Activated T-helper 1 cell treated with anti-CD3 and anti-CD28 coated beads, Interleukin-2, amount 50 U/mL, for 16 hours (primary cell): ENCODE results near the gene SLC35B1.

Experiments used
- DNase-seq, 2 donors: peaks; one replicate each; pipeline ENCODE4 v3.0.0-alpha.2; 2020; ENCODE audit warnings: low read depth in 1 of 2, low spot score in 1 of 2

The SLC35B1 gene, protein sequence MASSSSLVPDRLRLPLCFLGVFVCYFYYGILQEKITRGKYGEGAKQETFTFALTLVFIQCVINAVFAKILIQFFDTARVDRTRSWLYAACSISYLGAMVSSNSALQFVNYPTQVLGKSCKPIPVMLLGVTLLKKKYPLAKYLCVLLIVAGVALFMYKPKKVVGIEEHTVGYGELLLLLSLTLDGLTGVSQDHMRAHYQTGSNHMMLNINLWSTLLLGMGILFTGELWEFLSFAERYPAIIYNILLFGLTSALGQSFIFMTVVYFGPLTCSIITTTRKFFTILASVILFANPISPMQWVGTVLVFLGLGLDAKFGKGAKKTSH

DNA sequence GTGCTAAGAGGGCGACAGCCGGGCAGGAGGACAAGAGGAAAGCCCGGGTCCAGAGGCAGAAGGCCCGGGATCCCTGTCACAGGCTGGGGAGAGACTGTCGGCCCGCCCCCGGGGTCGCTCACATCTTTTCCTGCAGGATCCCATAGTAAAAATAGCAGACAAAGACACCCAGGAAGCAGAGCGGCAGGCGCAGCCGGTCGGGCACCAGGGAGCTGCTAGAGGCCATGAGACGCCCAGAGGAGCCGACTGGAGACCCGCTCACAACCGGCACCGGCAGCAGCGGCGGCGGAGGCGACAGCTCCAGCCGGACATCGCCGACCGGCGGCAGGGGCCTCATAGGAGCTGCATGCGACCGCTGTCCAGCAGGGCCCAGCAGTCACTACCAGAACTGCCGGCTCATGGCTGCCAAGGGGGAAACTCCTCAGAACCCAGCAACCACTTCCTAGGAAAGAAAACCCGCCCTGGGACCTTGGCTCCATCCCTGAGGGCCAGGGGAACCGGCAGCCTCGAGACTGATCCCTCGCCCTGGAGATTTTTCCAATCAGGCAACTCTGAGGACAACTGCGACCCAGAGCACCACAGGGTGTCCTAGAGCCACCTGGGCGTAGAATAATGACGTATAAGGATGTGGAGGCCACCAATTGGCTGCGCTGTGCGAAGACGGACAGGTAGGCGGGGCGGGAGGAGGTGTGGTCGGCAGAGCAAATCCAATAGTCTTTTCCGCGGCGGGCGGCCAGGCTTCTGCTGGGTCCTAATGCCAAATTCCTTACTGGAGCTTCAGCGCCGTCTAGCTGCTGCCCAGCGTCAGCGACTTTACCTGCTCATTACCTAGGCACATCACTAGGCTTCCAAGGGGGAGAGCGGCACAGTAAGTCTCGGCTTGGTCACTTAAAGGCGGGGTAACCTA, at the start of gene SLC35B1:
Gene SLC35B1, minus strand, starts transcription at position 357 of the 907 bp plus-strand sequence. Its CDS starts 131 bp downstream, at position 226.
- DNase-seq: peak; percentile 96 to 97

DNA sequence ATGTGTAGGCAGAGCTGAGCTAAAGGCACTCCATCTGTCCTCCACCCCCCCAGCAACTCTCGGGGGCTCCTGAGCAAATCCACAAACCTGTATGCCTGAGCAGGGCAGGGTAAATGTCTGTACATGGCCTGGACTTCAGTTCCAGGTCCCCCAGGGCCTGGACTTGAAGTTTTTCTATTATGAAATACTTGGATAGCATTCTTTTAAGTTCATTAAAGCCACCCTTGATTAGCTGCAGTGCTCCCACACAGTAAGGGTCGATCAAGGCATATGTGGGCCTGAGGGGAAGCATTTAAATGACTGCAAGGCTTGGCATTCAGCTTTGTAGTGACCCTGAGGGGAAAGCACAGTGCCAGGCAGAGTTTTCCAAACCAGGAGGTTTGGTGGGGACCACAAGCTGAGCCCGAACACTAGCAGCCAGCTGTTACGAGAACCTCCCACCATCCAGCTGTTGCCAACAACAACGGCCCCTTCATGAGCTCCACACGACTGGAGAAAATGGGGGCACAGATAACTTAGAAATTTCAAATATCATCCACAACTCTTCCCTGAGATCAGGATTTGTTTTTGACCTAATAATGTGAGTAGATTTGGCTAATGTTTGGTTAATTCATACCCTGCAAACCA, 49.5 kb upstream of the SLC35B1 start:
- DNase-seq: no peak

DNA sequence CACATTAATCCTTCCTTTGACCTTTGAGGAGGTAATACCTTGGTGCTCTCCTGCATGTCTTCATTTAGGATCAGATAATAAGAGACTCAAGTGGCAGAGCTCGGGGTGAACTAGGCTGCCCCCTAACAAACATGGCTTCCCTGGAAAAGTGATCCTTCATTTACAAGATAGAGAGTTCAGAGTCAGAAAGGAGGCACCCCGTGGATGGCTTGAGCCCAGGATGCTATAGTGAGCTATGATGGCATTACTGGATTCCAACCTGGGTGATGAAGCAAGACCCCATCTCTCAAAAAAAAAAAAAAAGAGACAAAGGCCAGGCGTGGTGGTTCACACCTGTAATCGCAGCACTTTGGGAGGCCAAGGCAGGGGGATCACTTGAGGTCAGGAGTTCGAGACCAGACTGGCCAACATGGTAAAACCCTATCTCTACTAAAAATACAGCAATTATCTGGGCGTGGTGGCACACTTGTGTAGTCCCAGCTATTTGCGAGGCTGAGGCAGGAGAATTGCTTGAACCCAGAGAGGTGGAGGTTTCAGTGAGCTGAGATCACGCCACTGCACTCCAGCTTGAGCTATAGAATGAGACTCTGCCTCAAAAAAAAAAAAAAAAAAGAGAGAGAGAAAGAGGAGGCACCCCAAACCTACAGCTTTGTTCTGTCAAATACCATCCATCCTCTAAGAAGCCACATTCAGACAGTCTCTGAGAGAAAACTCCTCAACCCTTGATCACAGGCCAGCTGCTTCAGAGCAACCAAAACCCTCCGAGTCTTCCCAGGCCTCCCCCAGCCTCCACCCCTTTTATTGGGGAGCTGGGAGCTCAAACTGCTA, 48.8 kb upstream of the SLC35B1 start:
- no peak for DNase-seq

DNA sequence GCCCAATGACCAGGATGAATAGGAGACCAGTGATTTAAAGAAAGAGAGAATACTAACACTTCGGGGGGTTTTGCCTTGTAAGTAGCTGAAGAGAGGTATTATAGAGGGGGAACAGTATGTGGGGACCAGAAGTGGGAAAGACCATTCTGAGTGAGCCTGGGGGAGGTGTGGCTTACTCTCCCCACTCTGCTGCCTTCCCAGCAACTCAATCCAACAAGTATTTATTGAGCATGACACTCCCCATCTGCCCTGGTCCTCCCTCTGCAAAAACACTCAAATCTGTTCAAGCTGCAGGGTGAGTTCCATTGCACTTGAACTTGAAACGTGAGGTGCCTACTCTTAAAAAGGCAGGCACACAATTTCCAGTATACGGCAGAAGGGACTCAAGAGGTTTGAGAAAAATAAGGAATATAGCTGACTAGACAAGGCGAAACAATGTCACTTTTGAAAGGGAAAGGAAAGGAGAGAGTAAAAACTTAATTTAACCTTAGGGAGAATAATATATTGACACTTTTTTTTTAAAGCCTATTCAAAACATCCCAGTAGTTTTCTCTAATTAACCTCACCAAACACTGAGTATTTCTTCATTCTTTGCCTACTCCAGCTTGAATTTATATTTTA, 48.0 kb upstream of the SLC35B1 start:
- no peak for DNase-seq

DNA sequence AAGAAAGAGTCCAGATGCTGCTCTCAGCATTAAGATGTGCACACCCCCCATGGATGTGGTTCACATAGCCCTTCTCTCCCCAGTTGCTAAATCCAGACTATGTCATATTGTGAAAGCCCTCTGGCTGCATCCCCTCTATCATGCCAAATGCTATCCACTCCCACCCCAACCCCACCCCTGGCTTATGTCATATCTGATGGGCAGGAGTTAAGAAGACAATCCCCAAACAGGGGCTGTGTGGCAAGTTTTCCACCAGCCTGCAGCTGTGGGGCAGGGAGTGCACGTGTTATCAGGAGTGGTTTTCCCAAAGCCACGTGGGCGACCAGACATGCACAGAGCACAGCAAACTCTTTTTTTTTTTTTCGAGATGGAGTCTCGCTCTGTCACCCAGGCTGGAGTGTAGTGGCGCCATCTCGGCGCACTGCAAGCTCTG, 46.2 kb upstream of the SLC35B1 start:
- DNase-seq: no peak

DNA sequence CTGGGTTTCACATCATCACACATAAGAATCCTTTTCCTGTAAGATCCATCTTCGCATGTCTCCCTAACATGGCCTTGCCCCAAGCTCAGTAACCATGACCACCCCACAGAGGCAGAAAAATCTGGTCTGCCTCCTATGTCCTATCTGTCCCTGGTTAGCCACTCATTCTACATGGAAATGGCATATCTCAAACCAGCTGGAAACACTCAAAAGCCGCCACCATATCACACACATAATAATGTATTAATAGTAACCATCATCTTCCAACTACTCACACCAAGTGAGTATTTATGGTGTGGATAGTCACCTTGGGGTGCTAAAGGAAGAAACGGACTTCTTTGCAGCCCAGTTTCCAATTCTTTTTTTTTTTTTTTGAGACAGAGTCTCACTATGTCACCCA, 44.7 kb upstream of the SLC35B1 start:
- no peak for DNase-seq

DNA sequence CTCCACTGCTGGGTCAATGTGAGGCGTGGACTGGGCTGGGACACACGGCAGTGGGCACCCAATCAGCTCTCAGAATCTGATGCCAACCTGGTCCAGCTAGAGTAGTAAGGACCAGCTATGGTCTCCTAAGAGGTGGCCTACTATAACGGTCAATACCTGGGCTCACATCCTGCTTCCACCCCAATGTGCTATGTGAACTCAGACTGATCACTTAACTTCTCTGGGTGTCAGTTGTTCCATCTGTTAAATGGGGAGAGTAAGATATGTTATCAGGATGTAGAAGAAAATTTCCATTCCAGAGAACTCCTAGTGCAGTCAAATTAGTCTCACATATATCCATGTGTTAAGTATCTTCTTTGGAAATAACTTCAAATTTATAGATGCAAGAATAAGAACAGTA, 42.0 kb upstream of the SLC35B1 start:
- no peak for DNase-seq

DNA sequence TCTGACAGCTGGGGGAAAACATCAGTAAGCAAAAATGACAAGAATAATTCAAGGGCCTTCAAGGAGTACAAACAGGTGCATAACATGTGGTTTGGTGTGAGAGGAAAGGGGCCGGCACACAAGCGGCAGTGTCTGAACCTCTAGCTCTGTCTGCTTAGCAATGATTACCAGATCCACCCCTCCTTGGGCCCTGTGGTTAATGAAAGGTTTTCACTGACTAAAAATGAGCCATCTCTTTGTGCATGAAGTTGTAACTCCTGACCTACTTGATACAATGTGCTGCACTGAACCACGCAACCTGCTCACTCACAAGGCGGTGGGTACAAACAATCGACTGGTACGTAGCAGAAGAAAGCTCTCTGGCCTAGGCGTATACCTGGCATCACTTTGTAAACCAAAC, 41.0 kb upstream of the SLC35B1 start:
- peak; percentile 16 to 38 for DNase-seq

DNA sequence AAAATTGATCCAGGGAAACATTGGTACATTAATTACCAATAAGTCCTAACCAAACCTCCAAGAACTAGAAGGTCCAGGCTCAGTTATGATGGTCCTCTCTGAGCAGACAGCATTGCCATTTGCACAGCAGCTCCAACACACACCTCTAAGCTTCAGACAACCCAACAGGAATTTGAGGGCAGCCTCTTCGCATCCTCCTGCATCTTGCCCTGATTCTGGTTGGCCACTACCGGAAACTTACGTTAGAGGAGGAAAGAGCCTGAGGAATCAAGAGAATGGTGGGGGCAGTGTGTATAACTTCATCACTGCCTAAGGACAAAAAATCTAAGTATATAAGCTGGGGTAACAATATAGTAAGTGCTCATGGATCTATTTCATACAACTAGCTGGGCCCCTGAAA, 40.5 kb upstream of the SLC35B1 start:
- no peak for DNase-seq

DNA sequence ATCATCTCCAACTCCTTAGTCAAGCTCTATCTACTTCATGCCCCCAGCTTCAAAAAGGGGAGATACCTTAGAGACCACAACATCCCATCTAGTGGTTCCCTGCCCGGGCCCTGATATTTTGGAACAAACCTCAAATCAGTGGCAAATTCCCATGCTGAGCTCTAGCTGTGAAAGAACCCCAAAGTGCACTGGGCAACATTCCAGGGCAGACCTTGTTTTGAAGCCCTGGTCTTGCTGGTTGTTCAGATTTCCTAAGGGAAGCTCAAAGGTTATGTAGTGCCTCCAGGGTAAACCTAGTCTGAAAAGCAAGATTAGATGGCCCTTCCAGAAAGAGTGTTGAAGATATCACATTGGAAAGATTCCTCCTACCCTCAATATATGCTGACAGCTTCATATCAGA, 39.9 kb upstream of the SLC35B1 start:
- no peak for DNase-seq

DNA sequence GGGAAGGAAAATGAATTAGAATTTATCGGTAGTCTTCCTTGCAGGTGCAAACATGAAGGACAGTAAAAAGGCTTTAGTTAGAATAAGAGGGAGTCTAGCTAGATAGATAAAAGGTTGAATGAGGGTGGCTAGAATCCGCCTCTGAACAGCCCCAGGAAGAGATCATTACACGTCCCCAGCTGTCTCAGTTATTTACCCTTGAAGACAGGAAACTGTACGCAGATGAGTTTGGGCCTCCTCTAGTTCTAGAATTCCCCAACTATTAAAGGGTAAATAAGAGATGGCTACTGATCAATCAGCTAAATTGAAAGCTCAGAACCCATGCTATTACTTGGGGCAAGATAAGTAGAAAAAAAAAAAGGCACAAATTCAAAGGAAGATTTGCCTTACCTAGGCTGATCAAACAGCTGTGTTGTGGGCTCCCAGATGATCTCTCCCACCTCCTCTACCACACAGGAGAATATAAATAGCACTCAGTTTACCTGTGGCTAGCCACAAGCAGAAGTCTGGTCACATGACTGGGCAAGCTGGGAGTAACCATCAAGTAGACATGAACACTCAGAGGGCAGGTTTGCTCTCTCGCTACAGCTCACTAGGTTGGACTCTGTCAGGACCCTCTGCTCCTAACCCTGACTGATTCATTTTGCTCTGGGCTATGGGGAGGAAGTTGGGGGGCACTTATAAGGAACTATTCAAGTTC, 39.2 kb upstream of the SLC35B1 start:
- DNase-seq: no peak

DNA sequence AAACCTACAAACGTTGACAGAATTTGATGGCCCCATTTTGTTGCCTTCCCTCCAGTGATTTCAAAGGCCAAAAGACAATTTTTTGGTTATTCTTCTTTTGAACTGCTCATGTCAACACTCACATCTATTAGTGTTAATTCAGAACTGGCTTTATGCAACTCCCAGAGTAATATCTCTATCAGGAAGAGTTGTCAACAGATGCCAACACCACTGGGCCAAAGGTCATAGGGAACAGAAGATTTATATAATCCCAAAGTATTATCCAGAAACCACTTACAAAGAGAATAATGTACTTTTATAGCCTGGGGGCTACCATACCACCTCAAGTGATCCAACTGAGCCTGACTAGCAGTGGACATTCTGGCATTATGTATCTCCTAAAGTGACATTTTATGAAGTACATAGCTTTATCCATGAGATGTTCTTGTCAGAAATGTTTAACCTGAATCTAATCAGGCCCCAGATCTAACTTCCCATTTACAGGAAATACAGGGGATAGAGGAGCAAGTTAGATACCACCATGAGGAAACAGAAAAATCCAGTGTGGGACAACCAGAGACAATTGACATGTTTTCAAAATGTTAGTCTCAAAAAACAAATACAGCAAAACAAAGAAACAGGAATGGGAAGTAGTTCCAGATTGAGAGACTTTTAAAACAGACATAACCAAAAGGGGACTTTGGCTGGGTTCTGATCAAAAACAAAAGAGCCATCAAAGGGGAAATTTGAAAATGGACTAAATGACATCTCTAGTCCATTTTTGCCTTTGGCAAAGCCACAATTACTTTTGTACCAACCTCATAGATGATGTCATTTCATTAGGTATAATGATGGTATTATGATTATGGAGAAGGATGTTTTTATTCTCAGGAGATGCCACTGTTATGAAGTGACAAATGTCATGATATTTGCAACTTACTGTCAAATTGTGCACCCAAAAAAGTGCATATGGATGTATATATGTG, 37.7 kb upstream of the SLC35B1 start:
- DNase-seq: no peak

DNA sequence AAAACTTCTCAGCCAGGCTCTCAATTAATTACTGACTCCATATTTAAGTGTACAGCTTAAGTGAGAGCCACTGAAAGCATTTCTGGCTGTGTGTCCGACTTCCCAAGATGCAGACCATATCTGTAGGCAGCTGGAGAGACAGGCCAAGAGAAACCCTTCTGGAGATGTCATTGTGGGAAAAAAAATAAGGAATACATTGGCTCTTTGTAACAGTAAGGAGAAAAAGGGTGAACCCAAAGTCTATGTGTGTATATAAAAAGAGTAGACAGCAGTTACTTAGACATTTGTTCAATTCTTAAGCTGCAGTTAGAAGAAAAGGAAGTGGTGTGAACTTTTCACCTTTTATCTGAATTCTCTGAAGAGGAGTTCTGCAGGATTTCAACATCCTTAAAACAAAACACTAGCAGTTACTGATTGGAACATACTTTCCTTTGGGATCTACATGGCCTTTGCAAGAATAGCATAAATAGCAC, 34.4 kb upstream of the SLC35B1 start:
- DNase-seq: no peak

DNA sequence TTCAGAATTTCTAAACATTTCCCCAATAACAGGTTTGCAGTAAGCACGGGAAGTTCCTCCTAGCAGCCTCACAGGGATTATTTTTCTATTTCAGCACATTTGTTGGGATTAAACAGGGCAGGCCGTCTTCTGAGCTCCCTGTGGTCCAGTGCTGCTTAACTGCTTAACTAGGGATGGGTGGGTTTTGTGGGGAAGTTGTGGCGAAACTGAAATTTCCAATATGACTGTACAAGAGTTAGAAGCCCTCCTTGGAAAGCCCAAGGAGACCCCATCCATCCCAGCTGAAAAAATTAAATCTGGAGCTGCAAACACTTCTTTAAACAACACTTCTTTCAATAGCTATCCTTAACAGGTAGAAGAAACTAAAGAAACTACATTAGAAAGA, 33.9 kb upstream of the SLC35B1 start:
- DNase-seq: no peak

DNA sequence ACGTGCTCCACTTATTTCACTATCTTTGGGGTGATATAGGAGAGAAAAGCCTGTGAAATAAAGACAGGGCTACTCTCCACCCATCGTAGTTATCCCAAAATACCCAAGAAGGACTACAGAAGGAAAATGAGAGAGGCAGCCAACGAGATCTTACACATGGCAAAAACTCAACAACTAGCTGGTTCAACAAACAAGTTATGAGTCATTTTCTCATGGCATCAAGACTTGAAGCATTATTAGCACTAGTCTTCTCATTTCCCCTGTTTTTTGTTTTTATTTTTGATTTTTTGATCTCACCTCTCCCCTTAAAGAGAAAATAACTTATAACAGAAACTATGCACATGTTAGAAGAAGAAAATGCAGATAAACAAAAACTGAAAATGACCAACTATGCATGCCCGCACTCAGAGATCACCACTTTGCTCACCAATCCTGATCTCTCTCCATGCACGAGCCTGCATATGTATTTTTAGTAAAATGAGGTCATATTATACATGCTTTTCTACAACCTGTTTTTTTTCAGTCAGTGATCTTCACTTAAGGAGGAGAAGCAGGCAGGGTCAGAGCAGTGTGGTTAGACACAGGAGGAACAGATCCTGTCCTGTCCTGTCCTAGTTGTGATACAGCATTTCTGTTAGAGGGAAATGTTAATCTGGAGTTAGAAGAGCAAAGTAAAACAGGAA, 33.4 kb upstream of the SLC35B1 start:
- DNase-seq: no peak

DNA sequence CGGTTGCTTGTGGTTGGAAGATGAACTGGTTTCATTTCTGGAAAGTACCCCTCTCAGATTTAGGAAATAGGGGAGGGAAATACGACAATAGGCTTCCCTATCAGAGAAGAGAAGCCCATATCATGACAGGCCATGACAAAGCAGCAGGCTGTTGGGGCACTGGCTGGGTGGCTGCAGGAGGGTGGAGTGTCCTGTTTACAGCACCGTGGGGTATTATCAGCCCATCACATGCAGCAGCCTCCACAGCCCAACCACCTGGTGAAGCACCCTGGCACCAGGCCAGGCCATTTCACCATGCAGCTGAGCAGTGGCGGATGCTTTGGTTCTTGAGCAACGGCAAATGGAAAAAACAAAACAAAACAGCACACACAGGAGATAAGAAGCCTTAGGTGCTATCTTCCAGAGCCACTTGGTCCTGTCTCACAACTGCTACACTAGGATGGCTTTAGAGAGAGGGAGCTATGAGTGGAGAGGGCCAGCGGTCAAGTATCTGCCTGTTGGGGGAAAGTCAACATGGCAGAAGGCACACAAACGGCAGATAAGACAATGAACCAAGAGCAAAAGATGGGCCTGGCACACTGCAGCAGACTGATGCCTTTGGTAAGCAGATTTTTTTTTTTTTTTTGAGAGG, 32.0 kb upstream of the SLC35B1 start:
- DNase-seq: peak; percentile 83 to 95

DNA sequence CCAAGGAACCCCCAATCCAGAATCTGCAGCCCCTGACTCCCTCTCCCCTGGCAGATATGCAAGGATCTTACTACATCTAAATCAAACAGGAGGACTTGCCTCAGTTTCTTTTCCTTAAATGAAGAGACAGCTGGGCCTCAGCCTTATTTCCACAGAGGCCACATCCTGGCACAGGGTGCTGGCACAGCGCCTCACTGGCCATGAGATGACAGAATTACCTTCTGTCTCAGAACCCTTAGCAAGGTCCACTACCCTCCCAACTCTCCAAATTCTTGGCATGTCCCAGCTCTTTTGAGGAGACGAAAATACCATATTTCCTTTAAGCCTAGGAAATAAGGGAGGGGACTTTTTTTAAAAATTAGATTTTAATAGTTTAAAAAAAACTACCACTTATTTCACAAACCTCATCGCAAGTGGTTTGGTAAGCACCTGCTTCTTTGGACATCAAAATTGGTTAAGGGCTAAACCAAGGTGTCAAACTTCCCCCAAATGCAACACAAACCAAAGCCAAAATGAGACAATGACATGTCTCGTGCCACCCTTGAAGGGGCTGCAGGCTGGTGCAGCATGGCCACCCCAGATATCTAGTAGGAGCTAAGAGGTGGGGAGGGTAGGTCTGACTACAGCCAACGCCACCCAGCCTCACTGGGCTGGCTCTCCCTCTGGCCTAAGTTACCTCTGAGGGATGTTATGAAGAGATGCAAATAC, 30.8 kb upstream of the SLC35B1 start:
- no peak for DNase-seq
